Endothelial cell (in vitro differentiated cells): ENCODE measurements around the gene LRRC4B. TPM values are rescaled to one million over a fixed set of nuclear protein-coding genes. Genes with fewer than 3 reads are reported as not detected.

Experiments used
- DNase-seq: peaks from one replicate; pipeline ENCODE4 v3.0.0; 2021; ENCODE audit warnings: low spot score
- H3K27ac Mint-ChIP-seq: one replicate; pipeline ENCODE4 v1.8.0; 2021; ENCODE audit warnings: mixed read lengths, inconsistent platforms; ENCODE audit not compliant: unreplicated experiment
- H3K27me3 Mint-ChIP-seq: one replicate; pipeline ENCODE4 v1.8.0; 2021; ENCODE audit warnings: mild to moderate bottlenecking, moderate library complexity, mixed read lengths, inconsistent platforms; ENCODE audit not compliant: unreplicated experiment
- H3K36me3 Mint-ChIP-seq: one replicate; pipeline ENCODE4 v1.8.0; 2021; ENCODE audit warnings: mild to moderate bottlenecking, low read depth, mixed read lengths, inconsistent platforms; ENCODE audit not compliant: unreplicated experiment
- H3K4me1 Mint-ChIP-seq: one replicate; pipeline ENCODE4 v1.8.0; 2021; ENCODE audit warnings: mild to moderate bottlenecking, mixed read lengths, inconsistent platforms; ENCODE audit not compliant: unreplicated experiment
- H3K4me3 Mint-ChIP-seq: one replicate; pipeline ENCODE4 v1.8.0; 2021; ENCODE audit warnings: mild to moderate bottlenecking, mixed read lengths, inconsistent platforms; ENCODE audit not compliant: unreplicated experiment
- H3K9me3 Mint-ChIP-seq: one replicate; pipeline ENCODE4 v1.8.0; 2021; ENCODE audit warnings: mixed read lengths, inconsistent platforms; ENCODE audit not compliant: unreplicated experiment
- total RNA-seq: library from RNA; stranded (reverse); fragmentation: NEBNext Ultra II Directional; extraction: Animal tissue kit (Norgen Biotek cat#: 25700); gene quantifications from one replicate; pipeline ENCODE4 v1.2.1, GENCODE V29; 2021; ENCODE audit not compliant: unreplicated experiment
- TF ChIP-seq, protein P1 (sequence below): fragments of 200-600 bp; sonication (generic); IDR thresholded peaks from one replicate; pipeline ENCODE4 v1.5.0; 2021; ENCODE audit warnings: antibody characterized with exemption; ENCODE audit not compliant: unreplicated experiment

LRRC4B gene
- total RNA-seq, 1 donor from 2014 or later, result 3.0 TPM

DNA sequence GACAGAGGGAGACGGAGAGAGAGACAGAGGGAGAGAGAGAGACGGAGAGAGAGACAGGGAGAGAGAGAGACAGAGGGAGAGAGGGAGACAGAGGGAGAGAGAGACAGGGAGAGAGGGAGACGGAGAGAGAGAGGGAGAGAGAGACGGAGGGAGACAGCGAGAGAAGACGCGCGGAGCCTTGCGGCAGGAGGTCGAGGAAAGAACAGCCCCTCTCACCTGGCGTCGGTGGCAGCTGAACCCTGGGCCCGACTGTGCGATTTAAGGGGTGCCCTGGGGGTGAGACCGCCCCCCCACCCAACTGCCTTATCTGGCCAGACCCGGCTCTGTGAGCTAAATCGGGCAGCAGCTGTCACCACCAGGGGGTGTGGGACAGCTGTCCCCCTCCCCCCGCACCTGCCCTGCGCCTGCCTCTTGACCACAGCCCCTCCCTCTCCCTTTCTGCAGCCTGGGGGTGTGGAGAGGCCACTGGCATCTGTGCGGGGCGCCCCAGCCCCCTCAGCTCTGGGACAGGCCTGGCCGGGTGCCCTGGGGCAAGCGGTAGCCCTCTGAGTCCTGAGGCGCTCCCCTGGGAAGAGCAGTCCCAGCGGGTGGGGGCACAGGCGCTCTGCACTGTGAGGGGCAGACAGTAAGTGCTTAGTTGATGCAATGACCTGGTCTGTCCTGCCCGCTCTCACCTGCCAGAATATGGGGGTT lies 68.0 kb downstream of the LRRC4B start:
- peaks cover 8% of the 10 kb centered on the region for H3K36me3 Mint-ChIP-seq
- no peaks in the 10 kb centered on the region for H3K4me1 Mint-ChIP-seq
- no peak overlapping the region for H3K27ac Mint-ChIP-seq
- H3K9me3 Mint-ChIP-seq, result peaks cover 10% of the 10 kb centered on the region
- no peak overlapping the region for H3K4me3 Mint-ChIP-seq
- no peak for DNase-seq
- TF ChIP-seq, protein P1, sequence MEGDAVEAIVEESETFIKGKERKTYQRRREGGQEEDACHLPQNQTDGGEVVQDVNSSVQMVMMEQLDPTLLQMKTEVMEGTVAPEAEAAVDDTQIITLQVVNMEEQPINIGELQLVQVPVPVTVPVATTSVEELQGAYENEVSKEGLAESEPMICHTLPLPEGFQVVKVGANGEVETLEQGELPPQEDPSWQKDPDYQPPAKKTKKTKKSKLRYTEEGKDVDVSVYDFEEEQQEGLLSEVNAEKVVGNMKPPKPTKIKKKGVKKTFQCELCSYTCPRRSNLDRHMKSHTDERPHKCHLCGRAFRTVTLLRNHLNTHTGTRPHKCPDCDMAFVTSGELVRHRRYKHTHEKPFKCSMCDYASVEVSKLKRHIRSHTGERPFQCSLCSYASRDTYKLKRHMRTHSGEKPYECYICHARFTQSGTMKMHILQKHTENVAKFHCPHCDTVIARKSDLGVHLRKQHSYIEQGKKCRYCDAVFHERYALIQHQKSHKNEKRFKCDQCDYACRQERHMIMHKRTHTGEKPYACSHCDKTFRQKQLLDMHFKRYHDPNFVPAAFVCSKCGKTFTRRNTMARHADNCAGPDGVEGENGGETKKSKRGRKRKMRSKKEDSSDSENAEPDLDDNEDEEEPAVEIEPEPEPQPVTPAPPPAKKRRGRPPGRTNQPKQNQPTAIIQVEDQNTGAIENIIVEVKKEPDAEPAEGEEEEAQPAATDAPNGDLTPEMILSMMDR, result no peak
- peaks cover 11% of the 10 kb centered on the region for H3K27me3 Mint-ChIP-seq

DNA sequence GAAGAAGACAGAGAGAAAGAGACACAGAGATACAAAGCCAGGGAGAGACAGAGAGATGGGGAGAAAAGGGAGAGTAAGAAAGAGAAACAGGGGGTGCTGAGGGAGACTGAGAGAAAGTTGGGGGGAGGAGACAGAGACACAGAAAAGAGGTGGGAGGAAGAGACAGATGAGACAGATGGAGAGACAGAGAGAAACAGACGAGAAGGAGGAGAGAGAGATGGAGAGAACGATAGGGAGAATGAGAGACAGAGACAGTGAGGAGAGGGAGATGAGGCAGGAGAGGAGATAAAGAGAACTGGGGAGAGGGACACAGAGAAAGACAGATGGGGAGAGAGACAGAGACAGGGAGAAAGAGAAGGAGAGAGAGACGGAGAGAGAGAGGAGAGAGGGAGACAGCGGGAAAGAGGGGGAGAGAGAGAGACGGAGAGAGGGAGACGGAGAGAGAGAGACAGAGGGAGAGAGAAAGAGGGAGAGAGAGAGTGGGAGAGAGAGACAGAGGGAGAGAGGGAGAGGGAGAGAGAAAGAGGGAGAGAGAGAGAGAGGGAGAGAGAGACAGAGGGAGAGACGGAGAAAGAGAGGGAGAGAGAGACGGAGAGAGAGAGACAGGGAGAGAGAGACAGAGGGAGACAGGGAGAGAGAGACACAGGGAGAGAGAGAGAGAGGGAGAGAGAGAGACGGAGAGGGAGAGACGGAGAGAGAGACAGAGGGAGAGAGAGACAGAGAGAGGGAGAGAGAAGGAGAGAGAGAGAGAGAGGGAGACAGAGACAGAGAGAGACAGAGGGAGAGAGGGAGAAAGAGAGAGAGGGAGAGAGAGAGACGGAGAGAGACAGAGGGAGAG lies 69.8 kb downstream of the LRRC4B start:
- Mint-ChIP-seq H3K27ac (no peak overlapping the region), H3K27me3 (peaks cover 9% of the 10 kb centered on the region), H3K9me3 (peaks cover 20% of the 10 kb centered on the region), H3K36me3 (peaks cover 14% of the 10 kb centered on the region), H3K4me1 (no peaks in the 10 kb centered on the region), H3K4me3 (no peak overlapping the region)
- TF ChIP-seq, protein P1, result no peak
- no peak for DNase-seq

DNA sequence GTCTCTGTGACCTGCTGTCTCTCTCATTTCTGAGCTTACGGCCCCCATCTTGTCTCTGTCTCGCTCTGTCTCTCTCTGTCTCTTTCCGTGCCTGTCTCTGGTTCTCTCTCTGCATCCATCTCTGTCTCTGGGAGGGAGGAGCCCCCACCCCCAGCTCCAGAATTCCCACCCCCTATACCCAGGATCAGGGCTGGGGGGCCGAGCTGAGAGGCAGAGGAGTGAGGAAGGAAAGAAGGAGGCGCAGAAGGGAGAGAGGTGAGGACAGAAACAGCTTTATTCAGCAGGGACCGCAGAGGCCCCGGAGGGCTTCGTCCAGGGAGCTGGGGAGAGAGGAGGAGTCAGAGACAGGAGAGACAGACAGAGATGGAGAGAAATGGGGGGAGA lies 71.2 kb downstream of the LRRC4B start:
- TF ChIP-seq, protein P1, result no peak
- H3K4me1 Mint-ChIP-seq, result no peaks in the 10 kb centered on the region
- no peak overlapping the region for H3K4me3 Mint-ChIP-seq
- no peak for DNase-seq
- peaks cover 15% of the 10 kb centered on the region for H3K36me3 Mint-ChIP-seq
- no peak overlapping the region for H3K27ac Mint-ChIP-seq
- H3K9me3 Mint-ChIP-seq, result peaks cover 26% of the 10 kb centered on the region
- H3K27me3 Mint-ChIP-seq, result peaks cover 16% of the 10 kb centered on the region

DNA sequence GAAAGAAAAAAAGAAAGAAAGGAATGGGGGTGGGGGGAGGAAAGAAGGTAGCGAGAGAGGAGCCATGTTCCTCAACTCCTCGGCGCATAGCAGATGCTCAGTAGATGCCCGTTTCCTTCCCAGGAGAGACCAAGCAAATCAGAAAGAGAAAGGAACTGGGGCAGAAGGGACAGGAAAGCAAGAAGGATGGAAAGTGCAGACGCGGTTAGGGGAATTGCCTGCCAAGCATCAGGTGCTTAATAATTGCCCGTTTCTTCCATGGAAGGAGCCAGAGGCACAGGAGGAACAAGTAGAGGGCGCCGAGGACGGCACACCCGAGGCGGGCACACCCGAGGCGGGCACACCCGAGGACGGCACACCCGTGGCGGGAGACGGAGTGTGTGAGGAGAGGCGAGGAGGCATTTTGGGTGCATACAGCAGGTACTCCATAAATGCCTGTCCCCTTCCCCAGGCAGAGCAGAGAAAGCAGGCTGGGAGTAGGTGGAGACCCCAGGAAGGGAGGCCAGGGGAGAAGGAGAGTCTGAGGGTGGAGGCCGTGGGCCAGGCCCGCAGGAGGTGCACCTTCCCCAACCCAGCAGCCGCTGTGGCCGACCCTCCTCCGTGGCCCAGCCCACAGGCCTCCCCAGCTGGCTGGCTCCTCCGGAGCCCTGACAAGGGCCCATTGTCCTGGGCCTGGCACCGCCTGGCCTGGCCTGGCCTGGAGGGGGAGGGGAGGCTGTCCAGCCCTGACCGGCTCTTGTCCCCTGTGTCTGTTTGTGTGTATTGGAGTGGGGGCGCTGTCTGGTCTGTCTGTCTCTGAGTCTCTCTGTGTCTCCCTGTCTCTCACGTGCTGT lies 71.8 kb downstream of the LRRC4B start:
- H3K27me3 Mint-ChIP-seq, result peaks cover 22% of the 10 kb centered on the region
- TF ChIP-seq, protein P1, result no peak
- no peaks in the 10 kb centered on the region for H3K4me1 Mint-ChIP-seq
- peaks cover 28% of the 10 kb centered on the region for H3K9me3 Mint-ChIP-seq
- H3K27ac Mint-ChIP-seq, result peak overlapping the region; percentile 32
- no peak for DNase-seq
- peaks cover 21% of the 10 kb centered on the region for H3K36me3 Mint-ChIP-seq
- H3K4me3 Mint-ChIP-seq, result no peak overlapping the region
